OCI-LY7 (cell line): ENCODE results near the gene MAIP1. TPM values are rescaled to one million over a fixed set of nuclear protein-coding genes. Genes with fewer than 3 reads are reported as not detected.

Experiments used
- BruUV-seq: library from RNA; stranded (reverse); fragments of 400-500 nt; replicated peaks from 2 replicates; lab custom pipeline; 2021; lab: Mats Ljungman, UMichigan
- CTCF ChIA-PET: fragments of 300-600 bp; sonication (Branson Sonifier 250); formaldehyde crosslinking; loops from one replicate; lab custom pipeline; 2022; ENCODE audit warnings: antibody characterized with exemption; ENCODE audit not compliant: unreplicated experiment; lab: Charles Lee
- POLR2A ChIA-PET: fragments of 300-600 bp; sonication (Branson Sonifier 250); formaldehyde crosslinking; loops from one replicate; lab custom pipeline; 2022; ENCODE audit warnings: antibody characterized with exemption; lab: Charles Lee
- DNase-seq: peaks from one replicate; pipeline ENCODE4 v3.0.0-alpha.2; 2015; ENCODE audit warnings: low spot score
- H2AFZ ChIP-seq: fragments of 200-600 bp; sonication (generic), shearing (Covaris generic); 2 replicates; pipeline ENCODE4 v1.6.1; 2014; ENCODE audit warnings: mild to moderate bottlenecking, antibody characterized with exemption, low read length, moderate library complexity
- H3K27ac ChIP-seq: fragments of 200-600 bp; sonication (generic); 2 replicates; pipeline ENCODE4 v1.5.1; 2014; ENCODE audit warnings: mixed run types, low read depth, mild to moderate bottlenecking, moderate library complexity, low read length, inconsistent platforms; ENCODE audit not compliant: poor library complexity, severe bottlenecking
- H3K36me3 ChIP-seq: fragments of 200-600 bp; sonication (generic); 2 replicates; pipeline ENCODE4 v1.6.1; 2014; ENCODE audit warnings: mild to moderate bottlenecking, antibody characterized with exemption, low read length, moderate library complexity, mixed read lengths; ENCODE audit not compliant: insufficient read depth
- H3K4me1 ChIP-seq: fragments of 200-600 bp; sonication (generic); 2 replicates; pipeline ENCODE4 v1.5.1; 2014; ENCODE audit warnings: mild to moderate bottlenecking, low read length; ENCODE audit not compliant: insufficient read depth, poor library complexity, severe bottlenecking
- H3K4me2 ChIP-seq: fragments of 200-600 bp; sonication (generic); 2 replicates; pipeline ENCODE4 v1.6.1; 2014; ENCODE audit warnings: mild to moderate bottlenecking, low read length
- H3K4me3 ChIP-seq: fragments of 200-600 bp; sonication (generic); 2 replicates; pipeline ENCODE4 v1.5.1; 2014; ENCODE audit warnings: mild to moderate bottlenecking, low read depth, low read length; ENCODE audit not compliant: poor library complexity, severe bottlenecking
- H3K79me2 ChIP-seq: fragments of 200-600 bp; sonication (generic); 2 replicates; pipeline ENCODE4 v1.6.1; 2016; ENCODE audit warnings: low read depth, mild to moderate bottlenecking, low read length, moderate library complexity, mixed read lengths; ENCODE audit not compliant: insufficient read depth
- H3K9me2 ChIP-seq: fragments of 200-600 bp; sonication (generic); 2 replicates; pipeline ENCODE4 v1.6.1; 2016; ENCODE audit warnings: mild to moderate bottlenecking, low read length, mixed read lengths; ENCODE audit not compliant: insufficient read depth
- H3K9me3 ChIP-seq: fragments of 200-600 bp; sonication (generic); 2 replicates; pipeline ENCODE4 v1.6.1; 2014; ENCODE audit warnings: mild to moderate bottlenecking, mixed run types, low read length, mixed read lengths
- H4K20me1 ChIP-seq: fragments of 200-600 bp; sonication (generic); 2 replicates; pipeline ENCODE4 v1.6.1; 2014; ENCODE audit warnings: mild to moderate bottlenecking, antibody characterized with exemption, low read length, moderate library complexity, mixed read lengths; ENCODE audit not compliant: insufficient read depth
- CTCF ChIP-seq: fragments of 200-600 bp; sonication (generic); conservative IDR thresholded peaks from 2 replicates; pipeline ENCODE4 v1.5.1; 2014; ENCODE audit warnings: mild to moderate bottlenecking, antibody characterized with exemption, low read length, moderate library complexity, mixed read lengths
- EZH2phosphoT487 ChIP-seq: fragments of 200-600 bp; sonication (generic); IDR thresholded peaks from 2 replicates; pipeline ENCODE4 v1.6.1; 2018; ENCODE audit warnings: low read depth, borderline replicate concordance, mild to moderate bottlenecking, mixed run types, antibody characterized with exemption, low read length, moderate library complexity, mixed read lengths
- intact Hi-C: fragments of 100-400 bp; cut with micrococcal nuclease; formaldehyde crosslinking; loops from one replicate; pipeline ENCODE4 v1.10.0; 2022; ENCODE audit not compliant: unreplicated experiment
- total RNA-seq, 2 experiments: library from RNA; depleted of rRNA in 1 of 2; stranded (reverse); fragments of >200 nt in 1 of 2; shearing (Covaris generic) in 1 of 2; gene quantifications; 2 replicates each; pipeline ENCODE4 v1.2.3, GENCODE V29; 2014 to 2022

The MAIP1 gene
- total RNA-seq, 2 experiments from 2014 or later = 25.3 to 29.8 TPM

GRCh38 chr2:199966976-199967375, 11.6 kb downstream of the MAIP1 start:
- Histone ChIP-seq H2AFZ (no peak overlapping the region), H3K27ac (no peak overlapping the region), H3K9me3 (no peaks in the 10 kb centered on the region), H3K4me2 (no peak overlapping the region), H3K4me1 (no peaks in the 10 kb centered on the region), H3K9me2 (no peaks in the 10 kb centered on the region), H3K4me3 (no peak overlapping the region), H3K36me3 (peaks cover 87% of the 10 kb centered on the region), H3K79me2 (no peaks in the 10 kb centered on the region), H4K20me1 (no peaks in the 10 kb centered on the region)
- no peak for DNase-seq
- ChIA-PET POLR2A (interaction anchor here (0.7 kb wide), 1 partner anchor 501 kb away, joined by 3 read pairs; no protein-coding TSS in a partner anchor), CTCF (no interaction called here)
- BruUV-seq = no TSS peak
- intact Hi-C loops = no loop called here
- TF ChIP-seq CTCF (no peak), EZH2phosphoT487 (no peak)

GRCh38 chr2:199968126-199968525, 12.7 kb downstream of the MAIP1 start:
- intact Hi-C loops = no loop called here
- no TSS peak for BruUV-seq
- ChIA-PET CTCF (no interaction called here), POLR2A (no interaction called here)
- no peak overlapping the region for H3K4me2 ChIP-seq
- TF ChIP-seq EZH2phosphoT487 (no peak), CTCF (no peak)
- H3K4me1 ChIP-seq = no peaks in the 10 kb centered on the region
- H3K9me3 ChIP-seq = no peaks in the 10 kb centered on the region
- no peaks in the 10 kb centered on the region for H3K79me2 ChIP-seq
- no peak for DNase-seq
- peaks cover 78% of the 10 kb centered on the region for H3K36me3 ChIP-seq
- H3K4me3 ChIP-seq = no peak overlapping the region
- H2AFZ ChIP-seq = no peak overlapping the region
- no peaks in the 10 kb centered on the region for H3K9me2 ChIP-seq
- peaks cover 3% of the 10 kb centered on the region; the same call in 1 of the 2 replicates for H4K20me1 ChIP-seq
- no peak overlapping the region for H3K27ac ChIP-seq

DNA sequence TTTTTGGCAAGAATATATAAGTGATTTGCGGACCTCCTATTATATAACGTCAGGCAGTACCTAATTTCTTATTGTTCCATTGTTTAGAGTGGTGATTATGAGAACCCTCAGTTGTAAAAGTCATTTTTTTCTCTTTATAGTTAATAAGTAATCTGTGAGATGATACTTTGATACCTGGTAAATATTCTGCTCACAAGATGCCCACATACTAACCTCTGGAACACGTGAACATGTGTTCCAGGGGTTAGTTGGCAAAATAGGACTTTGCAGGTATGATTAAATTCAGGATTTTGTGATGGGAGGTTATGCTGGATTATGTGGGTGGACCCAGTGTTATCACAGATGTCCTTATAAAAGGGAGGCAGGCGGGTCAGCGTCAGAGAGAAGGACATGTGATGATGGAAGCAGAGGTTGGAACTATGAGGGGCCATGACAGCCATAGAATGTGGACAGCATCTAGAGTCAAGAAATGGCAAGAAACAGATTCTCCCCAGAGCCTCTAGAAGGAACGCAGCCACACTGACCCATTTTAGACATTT, 16.8 kb downstream of the MAIP1 start:
- CTCF ChIA-PET = no interaction called here
- no peak overlapping the region for H2AFZ ChIP-seq
- H3K4me2 ChIP-seq = no peak overlapping the region
- H3K9me3 ChIP-seq = no peaks in the 10 kb centered on the region
- POLR2A ChIA-PET = interaction anchor here (0.6 to 0.7 kb wide), 2 partner anchors 21 to 297 kb away, joined by 3 read pairs; no protein-coding TSS in a partner anchor
- H3K9me2 ChIP-seq = no peaks in the 10 kb centered on the region
- no peaks in the 10 kb centered on the region for H3K4me1 ChIP-seq
- intact Hi-C loops = loop anchor here (10.0 kb wide), 1 partner anchor 603 kb away; no protein-coding TSS in a partner anchor
- H3K4me3 ChIP-seq = no peak overlapping the region
- H4K20me1 ChIP-seq = peaks cover 3% of the 10 kb centered on the region; the same call in 1 of the 2 replicates
- H3K36me3 ChIP-seq = peaks cover 53% of the 10 kb centered on the region
- H3K79me2 ChIP-seq = no peaks in the 10 kb centered on the region
- H3K27ac ChIP-seq = no peak overlapping the region
- no TSS peak for BruUV-seq
- no peak for DNase-seq
- TF ChIP-seq EZH2phosphoT487 (no peak), CTCF (no peak)
